Caco-2 (cell line): Measurements from ENCODE around the gene BPGM. TPM values are rescaled to one million over a fixed set of nuclear protein-coding genes. Genes with fewer than 3 reads are reported as not detected.

Source experiments
- BruUV-seq: library from RNA; stranded (reverse); fragments of 400-500 nt; replicated peaks from 2 replicates; lab custom pipeline; 2021; lab: Mats Ljungman, UMichigan
- CTCF ChIA-PET: fragments of 300-600 bp; sonication (Branson Sonifier 250); formaldehyde crosslinking; loops from one replicate; lab custom pipeline; 2022; ENCODE audit warnings: antibody characterized with exemption; lab: Charles Lee
- POLR2A ChIA-PET: fragments of 300-600 bp; sonication (Branson Sonifier 250); formaldehyde crosslinking; loops from one replicate; lab custom pipeline; 2022; ENCODE audit warnings: antibody characterized with exemption; lab: Charles Lee
- DNase-seq, 2 experiments: peaks; one replicate each; pipeline versions ENCODE4 v3.0.0 to v3.0.0-alpha.2; 2020 to 2022
- H3K27me3 ChIP-seq: replicated peaks from 2 replicates; pipeline ENCODE4 v1.6.0; 2011; ENCODE audit warnings: low read length; ENCODE audit not compliant: control insufficient read depth, insufficient read depth
- H3K36me3 ChIP-seq: 2 replicates; pipeline ENCODE4 v1.5.1; 2011; ENCODE audit warnings: low read length; ENCODE audit not compliant: control insufficient read depth, insufficient read depth
- H3K4me1 ChIP-seq: fragments of 250-450 bp; sonication (Bioruptor Pico); 2 replicates; pipeline ENCODE4 v1.5.1; 2020; ENCODE audit warnings: mild to moderate bottlenecking
- H3K4me3 ChIP-seq: 2 replicates; pipeline ENCODE4 v1.5.1; 2011; ENCODE audit warnings: low read depth, mild to moderate bottlenecking, control low read depth, low read length
- H3K9me3 ChIP-seq: fragments of 250-450 bp; sonication (Bioruptor Pico); 2 replicates; pipeline ENCODE4 v1.5.1; 2020; ENCODE audit warnings: mild to moderate bottlenecking, moderate library complexity
- H3K27ac Mint-ChIP-seq: one replicate; pipeline ENCODE4 v1.8.0; 2022; ENCODE audit warnings: mixed read lengths; ENCODE audit not compliant: unreplicated experiment
- H3K27me3 Mint-ChIP-seq: one replicate; pipeline ENCODE4 v1.8.0; 2022; ENCODE audit warnings: mixed read lengths; ENCODE audit not compliant: insufficient read depth, unreplicated experiment
- H3K36me3 Mint-ChIP-seq: one replicate; pipeline ENCODE4 v1.8.0; 2022; ENCODE audit warnings: mild to moderate bottlenecking, mixed read lengths; ENCODE audit not compliant: insufficient read depth, unreplicated experiment
- H3K4me1 Mint-ChIP-seq: one replicate; pipeline ENCODE4 v1.8.0; 2022; ENCODE audit warnings: low read depth, mixed read lengths; ENCODE audit not compliant: unreplicated experiment
- H3K4me3 Mint-ChIP-seq: one replicate; pipeline ENCODE4 v1.8.0; 2022; ENCODE audit warnings: mild to moderate bottlenecking, moderate library complexity, mixed read lengths; ENCODE audit not compliant: unreplicated experiment
- H3K9me3 Mint-ChIP-seq: one replicate; pipeline ENCODE4 v1.8.0; 2022; ENCODE audit warnings: mixed read lengths; ENCODE audit not compliant: unreplicated experiment
- CTCF ChIP-seq, 2 experiments: fragments of 200-600 bp in 1 of 2; IDR thresholded peaks; 1 replicate in 1 of 2; 2 replicates in 1 of 2; pipeline versions ENCODE4 v1.5.1 to v1.8.0; 2011 to 2022; ENCODE audit warnings: antibody characterized with exemption in 1 of 2, control low read depth in 1 of 2, inconsistent platforms in 1 of 2, low read depth in 1 of 2, low read length in 1 of 2, mild to moderate bottlenecking in 1 of 2, moderate library complexity in 1 of 2; ENCODE audit not compliant: insufficient read depth in 1 of 2, severe bottlenecking in 1 of 2, unreplicated experiment in 1 of 2
- intact Hi-C: fragments of 100-400 bp; cut with micrococcal nuclease; formaldehyde crosslinking; loops from one replicate; pipeline ENCODE4 v1.10.0; 2022; ENCODE audit not compliant: unreplicated experiment
- total RNA-seq: library from RNA; stranded (reverse); gene quantifications from 2 replicates; pipeline ENCODE4 v1.2.3, GENCODE V29; 2022

Gene BPGM
- total RNA-seq, 1 experiment from 2014 or later, result 8.1 TPM

- Histone ChIP-seq H3K4me3 (no peak overlapping the region), H3K36me3 (no peaks in the 10 kb centered on the region), H3K4me1 (0 out of 2 replicates have a peak, but pooled peaks cover 4% of the 10 kb centered on the region), H3K9me3 (no peaks in the 10 kb centered on the region), H3K27me3 (no peaks in the 10 kb centered on the region)
- no TSS peak for BruUV-seq
- H3K9me3 Mint-ChIP-seq, result peaks cover 15% of the 10 kb centered on the region
- TF ChIP-seq CTCF (IDR thresholded peaks at IDR 0.05; ENCODE audit: insufficient read depth in 1 of 2, low read depth in 1 of 2, low read length in 1 of 2, severe bottlenecking in 1 of 2, unreplicated experiment in 1 of 2), result no peak
- no peak overlapping the region for H3K4me3 Mint-ChIP-seq
- no peaks in the 10 kb centered on the region for H3K36me3 Mint-ChIP-seq
- H3K27me3 Mint-ChIP-seq, result peaks cover 4% of the 10 kb centered on the region
- ChIA-PET CTCF (no interaction called here), POLR2A (no interaction called here)
- no peak for DNase-seq
- H3K27ac Mint-ChIP-seq, result no peak overlapping the region
- intact Hi-C loops, result no loop called here
- H3K4me1 Mint-ChIP-seq, result peaks cover 2% of the 10 kb centered on the region
These were observed 3.5 kb upstream of the BPGM start for GRCh38 chr7:134643131-134643530.

- no peaks in the 10 kb centered on the region for H3K36me3 ChIP-seq
- H3K27ac Mint-ChIP-seq, result no peak overlapping the region
- H3K9me3 ChIP-seq, result no peaks in the 10 kb centered on the region
- H3K4me1 ChIP-seq, result 0 out of 2 replicates have a peak, but pooled peaks cover 4% of the 10 kb centered on the region
- peak overlapping the region; percentile 61 for H3K4me3 ChIP-seq
- H3K27me3 ChIP-seq, result no peaks in the 10 kb centered on the region
- peaks cover 4% of the 10 kb centered on the region for H3K27me3 Mint-ChIP-seq
- H3K36me3 Mint-ChIP-seq, result no peaks in the 10 kb centered on the region
- DNase-seq, result no peak
- no peak overlapping the region for H3K4me3 Mint-ChIP-seq
- POLR2A ChIA-PET, result no interaction called here
- intact Hi-C loops, result loop anchor here (5.0 kb wide), 1 partner anchor 527 kb away; the partner anchor contains the start of gene CYREN
- no TSS peak for BruUV-seq
- TF ChIP-seq CTCF (IDR thresholded peaks at IDR 0.05; ENCODE audit: insufficient read depth in 1 of 2, low read depth in 1 of 2, low read length in 1 of 2, severe bottlenecking in 1 of 2, unreplicated experiment in 1 of 2), result no peak
- CTCF ChIA-PET, result interaction anchor here (1.1 kb wide), 1 partner anchor 10 kb away, joined by 3 read pairs; no protein-coding TSS in a partner anchor
- peaks cover 4% of the 10 kb centered on the region for H3K4me1 Mint-ChIP-seq
- H3K9me3 Mint-ChIP-seq, result peaks cover 15% of the 10 kb centered on the region
These were observed 1.2 kb upstream of the BPGM start for GRCh38 chr7:134645478-134645877.

GRCh38 chr7:134645935-134646334 lies 718 bp upstream of the BPGM start:
- no peak overlapping the region for H3K27ac Mint-ChIP-seq
- peaks cover 4% of the 10 kb centered on the region for H3K4me1 Mint-ChIP-seq
- no peak for TF ChIP-seq CTCF (IDR thresholded peaks at IDR 0.05; ENCODE audit: insufficient read depth in 1 of 2, low read depth in 1 of 2, low read length in 1 of 2, severe bottlenecking in 1 of 2, unreplicated experiment in 1 of 2)
- ChIA-PET POLR2A (no interaction called here), CTCF (interaction anchor here (1.1 kb wide), 2 partner anchors 9 to 297 kb away, joined by 3 read pairs; no protein-coding TSS in a partner anchor)
- no peaks in the 10 kb centered on the region for H3K36me3 ChIP-seq
- 0 out of 2 replicates have a peak, but pooled peaks cover 4% of the 10 kb centered on the region for H3K4me1 ChIP-seq
- H3K27me3 ChIP-seq, result no peaks in the 10 kb centered on the region
- H3K4me3 Mint-ChIP-seq, result no peak overlapping the region
- H3K4me3 ChIP-seq, result peak overlapping the region; percentile 61
- H3K9me3 Mint-ChIP-seq, result peaks cover 15% of the 10 kb centered on the region
- H3K36me3 Mint-ChIP-seq, result no peaks in the 10 kb centered on the region
- H3K9me3 ChIP-seq, result no peaks in the 10 kb centered on the region
- no peak for DNase-seq
- TSS peak; percentile 97 for BruUV-seq
- intact Hi-C loops, result loop anchor here (1.0 to 5.0 kb wide), 3 partner anchors 133 to 526 kb away; partner anchors contain the start of genes AGBL3, CALD1 and CYREN
- H3K27me3 Mint-ChIP-seq, result peaks cover under 1% of the 10 kb centered on the region
